GM19240 (cell line): ENCODE results near the gene ZNF30.
"Not testable (repeated sequence)": the region's sequence is repeated elsewhere in the genome, so short reads cannot be mapped to it uniquely, and the experiment has no call there.

Source experiments
- DNase-seq: peaks from one replicate; pipeline ENCODE4 v3.0.0; 2011; ENCODE audit warnings: low spot score; ENCODE audit not compliant: insufficient read length

ZNF30 gene

GRCh38 chr19:34985249-34986022 is 58.7 kb downstream of the ZNF30 start:
- no peak for DNase-seq

- no peak for DNase-seq
Measured at GRCh38 chr19:34988119-34988518, 61.4 kb downstream of the ZNF30 start.

GRCh38 chr19:34989298-34989697 is 62.6 kb downstream of the ZNF30 start:
- DNase-seq = no peak

- no peak for DNase-seq
Measured at GRCh38 chr19:34990578-34991192, 64.0 kb downstream of the ZNF30 start.

GRCh38 chr19:34991542-34992333 is 65.0 kb downstream of the ZNF30 start:
- DNase-seq = no peak

GRCh38 chr19:34992582-34992981 is 65.9 kb downstream of the ZNF30 start:
- DNase-seq = not testable (repeated sequence)

GRCh38 chr19:34994286-34994642 is 67.6 kb downstream of the ZNF30 start:
- no peak for DNase-seq
